ENCODE measurements around the gene ACOX3. TPM values are rescaled to one million over a fixed set of nuclear protein-coding genes. Genes with fewer than 3 reads are reported as not detected.
"Not testable (repeated sequence)": the region's sequence is repeated elsewhere in the genome, so short reads cannot be mapped to it uniquely, and the experiment has no call there.

The ACOX3 gene
- total and polyA plus RNA-seq, 4 donors = 11.4 to 24.6 (median 13.6) TPM

- H3K4me3 ChIP-seq (ENCODE audit: low read depth in 1 of 3, low read length in 3 of 3); H3K27me3 ChIP-seq (ENCODE audit: control insufficient read depth in 4 of 4, insufficient read depth in 4 of 4, low read length in 3 of 4); H3K27ac ChIP-seq (ENCODE audit: low read depth in 1 of 2, low read length in 2 of 2); H3K9me3 ChIP-seq (ENCODE audit: control insufficient read depth in 4 of 4, low read length in 3 of 4); H3K9ac ChIP-seq (ENCODE audit: low read depth in 1 of 2, low read length in 2 of 2); H3K4me1 ChIP-seq (ENCODE audit: control insufficient read depth in 4 of 4, insufficient read depth in 4 of 4, low read length in 3 of 4); DNase-seq (ENCODE audit: low spot score): not testable (repeated sequence)
- TF ChIP-seq RAD21 (IDR thresholded peaks at IDR 0.05) = peak; percentile 61 to 69
- peak; percentile 36 for TF ChIP-seq CTCF (IDR thresholded peaks at IDR 0.05; ENCODE audit: low read depth, low read length, missing input control)
- H3K36me3 ChIP-seq (ENCODE audit: control insufficient read depth in 4 of 4, insufficient read depth in 3 of 4, low read depth in 1 of 4, low read length in 3 of 4) = peaks cover 3 to 40% (median 7%) of the 10 kb centered on the region in 4 donors
- WGBS = 83% methylated on average over 7 of the region's 7 CpGs
These were observed 33.6 kb downstream of the ACOX3 start for GRCh38 chr4:8406887-8407286.

GRCh38 chr4:8405516-8405875 is 35.0 kb downstream of the ACOX3 start:
- TF ChIP-seq HNF4A (conservative IDR thresholded peaks at IDR 0.05) = no peak
- WGBS = 96% methylated on average over 9 of the region's 9 CpGs
- H3K9ac ChIP-seq (ENCODE audit: low read depth in 1 of 2, low read length in 2 of 2) = peak overlapping the region in 1 of 2 donors; percentile 6
- H3K36me3 ChIP-seq (ENCODE audit: control insufficient read depth in 4 of 4, insufficient read depth in 3 of 4, low read depth in 1 of 4, low read length in 3 of 4) = peaks cover 3 to 38% (median 7%) of the 10 kb centered on the region in 4 donors
- H3K9me3 ChIP-seq (ENCODE audit: control insufficient read depth in 4 of 4, low read length in 3 of 4) = no peaks in the 10 kb centered on the region
- no peaks in the 10 kb centered on the region for H3K4me1 ChIP-seq (ENCODE audit: control insufficient read depth in 4 of 4, insufficient read depth in 4 of 4, low read length in 3 of 4)
- no peak for DNase-seq (ENCODE audit: low spot score)
- no peaks in the 10 kb centered on the region for H3K27me3 ChIP-seq (ENCODE audit: control insufficient read depth in 4 of 4, insufficient read depth in 4 of 4, low read length in 3 of 4)
- H3K4me3 ChIP-seq (ENCODE audit: low read depth in 1 of 3, low read length in 3 of 3) = no peak overlapping the region
- no peak overlapping the region for H3K27ac ChIP-seq (ENCODE audit: low read depth in 1 of 2, low read length in 2 of 2)

- H3K9me3 ChIP-seq (ENCODE audit: control insufficient read depth in 4 of 4, low read length in 3 of 4) = no peaks in the 10 kb centered on the region
- H3K4me1 ChIP-seq (ENCODE audit: control insufficient read depth in 4 of 4, insufficient read depth in 4 of 4, low read length in 3 of 4) = no peaks in the 10 kb centered on the region
- TF ChIP-seq EGR1 (IDR thresholded peaks at IDR 0.05; ENCODE audit: low read depth in 2 of 2) (no peak), TAF1 (conservative IDR thresholded peaks at IDR 0.05) (no peak), RXRA (IDR thresholded peaks at IDR 0.05) (no peak), GABPA (IDR thresholded peaks at IDR 0.05 in 1 of 2, conservative IDR thresholded peaks at IDR 0.05 in 1 of 2) (no peak), HNF4A (conservative IDR thresholded peaks at IDR 0.05) (no peak), HNF4G (IDR thresholded peaks at IDR 0.05) (no peak), FOXA2 (IDR thresholded peaks at IDR 0.05) (no peak), YY1 (IDR thresholded peaks at IDR 0.05) (no peak), CTCF (IDR thresholded peaks at IDR 0.05; ENCODE audit: low read depth, low read length, missing input control) (no peak), ZBTB33 (IDR thresholded peaks at IDR 0.05) (no peak), MAX (IDR thresholded peaks at IDR 0.05) (no peak), ATF3 (IDR thresholded peaks at IDR 0.05) (no peak), FOXA1 (IDR thresholded peaks at IDR 0.05) (no peak), JUND (IDR thresholded peaks at IDR 0.05) (no peak), RAD21 (IDR thresholded peaks at IDR 0.05) (no peak), NR2F2 (IDR thresholded peaks at IDR 0.05) (no peak)
- H3K27ac ChIP-seq (ENCODE audit: low read depth in 1 of 2, low read length in 2 of 2) = no peak overlapping the region
- H3K9ac ChIP-seq (ENCODE audit: low read depth in 1 of 2, low read length in 2 of 2) = no peak overlapping the region
- H3K4me3 ChIP-seq (ENCODE audit: low read depth in 1 of 3, low read length in 3 of 3) = no peak overlapping the region
- WGBS = 91% methylated on average over 14 of the region's 14 CpGs
- no peak for DNase-seq (ENCODE audit: low spot score)
- H3K36me3 ChIP-seq (ENCODE audit: control insufficient read depth in 4 of 4, insufficient read depth in 3 of 4, low read depth in 1 of 4, low read length in 3 of 4) = peaks cover 3 to 38% (median 7%) of the 10 kb centered on the region in 4 donors
- H3K27me3 ChIP-seq (ENCODE audit: control insufficient read depth in 4 of 4, insufficient read depth in 4 of 4, low read length in 3 of 4) = no peaks in the 10 kb centered on the region
These were observed 35.6 kb downstream of the ACOX3 start for GRCh38 chr4:8404791-8405515.

All from liver (tissue), 9 donors.